Measurements from ENCODE around the gene LRRC2. TPM values are rescaled to one million over a fixed set of nuclear protein-coding genes. Genes with fewer than 3 reads are reported as not detected.

LRRC2 gene
- total RNA-seq, 1 experiment from 2014 or later: 2.6 TPM

DNA sequence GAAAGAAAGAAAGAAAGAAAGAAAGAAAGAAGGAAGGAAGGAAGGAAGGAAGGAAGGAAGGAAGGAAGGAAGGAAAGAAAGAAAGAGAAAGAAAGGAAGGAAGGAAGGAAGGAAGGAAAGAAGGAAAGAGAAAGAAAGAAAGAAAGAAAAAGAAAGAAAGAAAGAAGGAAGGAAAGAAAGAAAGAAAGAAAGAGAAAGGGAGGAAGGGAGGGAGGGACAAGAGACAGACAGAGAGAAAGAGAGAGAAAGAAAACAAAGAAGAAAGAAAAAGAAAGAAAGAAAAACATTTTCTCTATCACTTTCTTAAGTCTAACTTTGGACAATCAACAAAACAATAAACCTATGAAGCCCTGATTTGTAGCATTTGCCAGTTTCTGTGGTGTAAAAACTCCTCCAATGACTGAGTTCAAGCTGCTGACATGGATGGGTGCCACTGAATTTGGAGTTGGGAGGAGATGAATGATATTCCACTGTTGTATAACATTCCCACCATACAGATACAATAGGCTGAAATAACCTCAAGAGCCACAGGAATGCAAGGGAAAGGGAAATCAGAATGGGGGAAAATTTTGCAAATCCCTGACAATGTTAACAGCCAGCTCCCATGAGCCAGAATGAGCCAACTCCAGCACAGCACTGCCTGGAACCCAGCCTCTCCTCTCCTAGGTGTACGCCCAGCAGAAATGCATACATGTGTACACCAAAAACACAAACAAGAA, 83.3 kb downstream of the LRRC2 start:
- no peak overlapping the region for H2BK15ac ChIP-seq (ENCODE audit: low read depth, low read length)
- no peak overlapping the region for H4K5ac ChIP-seq (ENCODE audit: insufficient read length, low read depth, low read length)
- no peaks in the 10 kb centered on the region for H3K27me3 ChIP-seq (ENCODE audit: insufficient read depth, low read length)
- TF ChIP-seq, protein P1, sequence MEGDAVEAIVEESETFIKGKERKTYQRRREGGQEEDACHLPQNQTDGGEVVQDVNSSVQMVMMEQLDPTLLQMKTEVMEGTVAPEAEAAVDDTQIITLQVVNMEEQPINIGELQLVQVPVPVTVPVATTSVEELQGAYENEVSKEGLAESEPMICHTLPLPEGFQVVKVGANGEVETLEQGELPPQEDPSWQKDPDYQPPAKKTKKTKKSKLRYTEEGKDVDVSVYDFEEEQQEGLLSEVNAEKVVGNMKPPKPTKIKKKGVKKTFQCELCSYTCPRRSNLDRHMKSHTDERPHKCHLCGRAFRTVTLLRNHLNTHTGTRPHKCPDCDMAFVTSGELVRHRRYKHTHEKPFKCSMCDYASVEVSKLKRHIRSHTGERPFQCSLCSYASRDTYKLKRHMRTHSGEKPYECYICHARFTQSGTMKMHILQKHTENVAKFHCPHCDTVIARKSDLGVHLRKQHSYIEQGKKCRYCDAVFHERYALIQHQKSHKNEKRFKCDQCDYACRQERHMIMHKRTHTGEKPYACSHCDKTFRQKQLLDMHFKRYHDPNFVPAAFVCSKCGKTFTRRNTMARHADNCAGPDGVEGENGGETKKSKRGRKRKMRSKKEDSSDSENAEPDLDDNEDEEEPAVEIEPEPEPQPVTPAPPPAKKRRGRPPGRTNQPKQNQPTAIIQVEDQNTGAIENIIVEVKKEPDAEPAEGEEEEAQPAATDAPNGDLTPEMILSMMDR (conservative IDR thresholded peaks at IDR 0.05): no peak
- Mint-ChIP-seq H3K9me3 (no peaks in the 10 kb centered on the region; a peak in 1 of 5 replicates), H3K27me3 (ENCODE audit: low read depth) (peaks cover 9% of the 10 kb centered on the region), H3K4me1 (0 out of 4 replicates have a peak, but pooled peaks cover 0 to 2% of the 10 kb centered on the region in 2 experiments), H3K4me3 (no peak overlapping the region), H3K36me3 (ENCODE audit: insufficient read depth in 1 of 3, low read depth in 3 of 3) (no peaks in the 10 kb centered on the region), H3K27ac (no peak overlapping the region)
- no peak overlapping the region for H3K18ac ChIP-seq (ENCODE audit: insufficient read length, low read depth, low read length)
- H2AFZ ChIP-seq (ENCODE audit: low read length): no peak overlapping the region
- no peak overlapping the region for H3K23ac ChIP-seq (ENCODE audit: insufficient read length, low read depth, low read length)
- no CpG with 5 or more reads among the region's 1 CpG for WGBS (ENCODE audit: extremely low coverage, insufficient read length, low lambda C conversion rate)
- no peak overlapping the region for H2AK5ac ChIP-seq (ENCODE audit: insufficient read length, low read length)
- H3K79me2 ChIP-seq (ENCODE audit: insufficient read depth, low read length): no peaks in the 10 kb centered on the region
- no peak overlapping the region for H2BK5ac ChIP-seq (ENCODE audit: insufficient read length, low read length)
- no peak overlapping the region for H3K4me2 ChIP-seq (ENCODE audit: insufficient read depth, insufficient read length, low read length)
- H3K79me1 ChIP-seq (ENCODE audit: insufficient read depth, low read depth, low read length, poor library complexity, severe bottlenecking): no peaks in the 10 kb centered on the region
- no peaks in the 10 kb centered on the region for H3K23me2 ChIP-seq (ENCODE audit: insufficient read length, low read depth, low read length, poor library complexity, severe bottlenecking)
- no peak overlapping the region for H3K14ac ChIP-seq (ENCODE audit: insufficient read depth, low read length)
- no peak for DNase-seq
- no peak overlapping the region for H3K56ac ChIP-seq (ENCODE audit: insufficient read length, low read depth, low read length)
- H3K9me3 ChIP-seq (ENCODE audit: control insufficient read depth, low read depth, low read length): no peaks in the 10 kb centered on the region
- no peak overlapping the region for H3K9ac ChIP-seq (ENCODE audit: extremely low read depth, insufficient read length, low read length)
- H4K91ac ChIP-seq (ENCODE audit: insufficient read length, low read depth, low read length): no peak overlapping the region
- no peak overlapping the region for H3T11ph ChIP-seq (ENCODE audit: low read length)
- no peak overlapping the region for H2BK120ac ChIP-seq (ENCODE audit: low read depth, low read length, poor library complexity, severe bottlenecking)
- no peak overlapping the region for H3K27ac ChIP-seq (ENCODE audit: insufficient read length, low read depth, low read length)
- H4K20me1 ChIP-seq (ENCODE audit: control insufficient read depth, insufficient read depth, insufficient read length): no peaks in the 10 kb centered on the region
- H3K4ac ChIP-seq (ENCODE audit: low read depth, low read length): no peak overlapping the region
- H4K8ac ChIP-seq (replicated peaks; ENCODE audit: insufficient read length, low read depth, low read length): no peak overlapping the region
- H2BK20ac ChIP-seq (ENCODE audit: low read depth, low read length, poor library complexity, severe bottlenecking): no peak overlapping the region
- H2BK12ac ChIP-seq (ENCODE audit: insufficient read length, low read depth, low read length): no peak overlapping the region
- no peaks in the 10 kb centered on the region for H3K4me1 ChIP-seq (ENCODE audit: insufficient read depth, low read length)
